CD8-positive, alpha-beta memory T cell (primary cell): Measurements from ENCODE around the gene ZFR2. TPM values are rescaled to one million over a fixed set of nuclear protein-coding genes. Genes with fewer than 3 reads are reported as not detected.

ENCODE experiments used
- CTCF ChIA-PET: fragments of 350-600 bp; sonication (Branson Sonifier 250); formaldehyde crosslinking; loops from one replicate; lab custom pipeline; 2021; ENCODE audit warnings: antibody characterized with exemption; lab: Charles Lee
- POLR2A ChIA-PET: fragments of 350-600 bp; sonication (Branson Sonifier 250); formaldehyde crosslinking; loops from one replicate; lab custom pipeline; 2021; ENCODE audit warnings: antibody characterized with exemption; lab: Charles Lee
- DNase-seq, 5 donors: peaks; one replicate each; pipeline versions ENCODE4 v3.0.0 to v3.0.0-alpha.2; 2020 to 2022; ENCODE audit warnings: mixed read lengths in 1 of 5
- H3K27ac ChIP-seq: one replicate; pipeline ENCODE4 v1.7.0; 2013; ENCODE audit warnings: low read depth, mild to moderate bottlenecking, low read length, moderate library complexity
- H3K27me3 ChIP-seq: 2 replicates; pipeline ENCODE4 v1.7.0; 2013; ENCODE audit warnings: low read length, mild to moderate bottlenecking; ENCODE audit not compliant: insufficient read depth, poor library complexity, severe bottlenecking
- H3K36me3 ChIP-seq: 2 replicates; pipeline ENCODE4 v1.7.0; 2013; ENCODE audit warnings: mild to moderate bottlenecking, low read length, moderate library complexity; ENCODE audit not compliant: insufficient read depth
- H3K4me1 ChIP-seq: 2 replicates; pipeline ENCODE4 v1.7.0; 2013; ENCODE audit warnings: mild to moderate bottlenecking, low read length, moderate library complexity; ENCODE audit not compliant: insufficient read depth
- H3K4me3 ChIP-seq: 2 replicates; pipeline ENCODE4 v1.7.0; 2013; ENCODE audit warnings: mild to moderate bottlenecking, low read length
- H3K9me3 ChIP-seq: 2 replicates; pipeline ENCODE4 v1.7.0; 2013; ENCODE audit warnings: mild to moderate bottlenecking, low read length
- H3K27ac Mint-ChIP-seq, 8 donors: one replicate each; pipeline ENCODE4 v1.8.0; 2020 to 2021; ENCODE audit warnings: mixed read lengths in 8 of 8, mild to moderate bottlenecking in 6 of 8, inconsistent platforms in 3 of 8, moderate library complexity in 3 of 8
- H3K27me3 Mint-ChIP-seq, 2 donors: one replicate each; pipeline ENCODE4 v1.8.0; 2020 to 2021; ENCODE audit warnings: mixed read lengths in 2 of 2, mild to moderate bottlenecking in 1 of 2, moderate library complexity in 1 of 2
- H3K36me3 Mint-ChIP-seq, 3 donors: one replicate each; pipeline ENCODE4 v1.8.0; 2020 to 2021; ENCODE audit warnings: mixed read lengths in 3 of 3, inconsistent platforms in 1 of 3, mild to moderate bottlenecking in 1 of 3
- H3K4me1 Mint-ChIP-seq, 3 donors: one replicate each; pipeline ENCODE4 v1.8.0; 2020 to 2021; ENCODE audit warnings: mixed read lengths in 3 of 3, inconsistent platforms in 1 of 3, mild to moderate bottlenecking in 1 of 3
- H3K4me3 Mint-ChIP-seq, 7 donors: one replicate each; pipeline ENCODE4 v1.8.0; 2020 to 2021; ENCODE audit warnings: mixed read lengths in 7 of 7, mild to moderate bottlenecking in 6 of 7, moderate library complexity in 4 of 7, inconsistent platforms in 2 of 7
- H3K9me3 Mint-ChIP-seq, 5 donors: one replicate each; pipeline ENCODE4 v1.8.0; 2020 to 2022; ENCODE audit warnings: mixed read lengths in 5 of 5, mild to moderate bottlenecking in 3 of 5, moderate library complexity in 2 of 5, inconsistent platforms in 1 of 5
- polyA plus RNA-seq: library from polyadenylated mRNA; unstranded; fragments of 300-500 nt; fragmentation: Illumina TruSeq; gene quantifications from one replicate; pipeline ENCODE4 v1.2.3, GENCODE V29; 2021
- total RNA-seq, 2 experiments: library from RNA; stranded (reverse); gene quantifications; one replicate each; pipeline ENCODE4 v1.2.3, GENCODE V29; 2021

Gene ZFR2
- total and polyA plus RNA-seq, 3 experiments from 2014 or later: 0.57 to 4.8 (median 0.71) TPM

GRCh38 chr19:3783660-3784584 is 84.9 kb downstream of the ZFR2 start:
- no peaks in the 10 kb centered on the region for H3K27me3 ChIP-seq
- CTCF ChIA-PET: interaction anchor here (0.6 to 3.4 kb wide), 10 partner anchors 16 to 101 kb away, joined by 3 to 15 read pairs (median 5); partner anchors contain the start of gene MRPL54
- POLR2A ChIA-PET: interaction anchor here (2.0 to 2.3 kb wide), 2 partner anchors 14 to 21 kb away, joined by 6 read pairs; no protein-coding TSS in a partner anchor
- Mint-ChIP-seq H3K9me3 (peaks cover 10 to 20% (median 16%) of the 10 kb centered on the region in 5 donors), H3K27ac (peak overlapping the region; percentile 67 to 96 (median 89)), H3K27me3 (peaks cover 0 to 1% of the 10 kb centered on the region in 2 donors), H3K4me3 (peak overlapping the region; percentile 83 to 95 (median 90)), H3K36me3 (peaks cover 6 to 24% (median 20%) of the 10 kb centered on the region in 3 donors), H3K4me1 (peaks cover 27 to 40% (median 36%) of the 10 kb centered on the region in 3 donors)
- H3K9me3 ChIP-seq: peaks cover 15% of the 10 kb centered on the region
- H3K4me3 ChIP-seq: no peak overlapping the region
- peaks cover 14% of the 10 kb centered on the region for H3K4me1 ChIP-seq
- H3K36me3 ChIP-seq: peaks cover 7% of the 10 kb centered on the region
- DNase-seq: peak in 4 of 5 donors; percentile 38 to 68 (median 55)
- H3K27ac ChIP-seq: no peak overlapping the region

DNA sequence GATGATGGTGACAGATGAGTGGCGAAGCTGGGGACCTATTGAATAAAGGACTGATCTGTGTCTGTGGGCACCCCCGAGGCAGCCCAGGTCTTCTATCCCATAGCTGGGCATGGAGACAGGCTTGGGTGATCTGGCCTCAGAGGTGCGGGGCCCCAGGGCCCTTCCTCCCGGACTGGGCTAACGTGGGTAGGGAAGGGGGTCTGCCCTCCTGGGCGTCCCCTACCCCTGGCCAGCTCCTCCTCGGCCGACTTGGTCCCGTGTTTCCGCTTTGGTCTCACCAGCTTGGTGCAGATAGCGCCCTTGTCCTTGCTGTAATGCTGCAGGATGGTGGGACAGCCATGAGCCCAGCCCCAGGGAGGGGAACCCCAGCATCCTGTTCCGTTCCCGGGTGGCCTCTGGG is 85.9 kb downstream of the ZFR2 start:
- Histone ChIP-seq H3K4me1 (peaks cover 14% of the 10 kb centered on the region), H3K27me3 (no peaks in the 10 kb centered on the region), H3K9me3 (peaks cover 15% of the 10 kb centered on the region), H3K27ac (no peak overlapping the region), H3K4me3 (no peak overlapping the region), H3K36me3 (peaks cover 7% of the 10 kb centered on the region)
- ChIA-PET POLR2A (no interaction called here), CTCF (interaction anchor here (0.6 to 3.4 kb wide), 7 partner anchors 20 to 102 kb away, joined by 3 to 15 read pairs (median 6); partner anchors contain the start of gene MRPL54)
- Mint-ChIP-seq H3K27ac (peak overlapping the region in 1 of 8 donors; percentile 70), H3K4me3 (peak overlapping the region in 2 of 7 donors; percentile 18 to 59), H3K9me3 (peaks cover 10 to 20% (median 16%) of the 10 kb centered on the region in 5 donors), H3K4me1 (peaks cover 23 to 36% (median 31%) of the 10 kb centered on the region in 3 donors), H3K36me3 (peaks cover 6 to 24% (median 20%) of the 10 kb centered on the region in 3 donors), H3K27me3 (peaks cover 0 to 1% of the 10 kb centered on the region in 2 donors)
- no peak for DNase-seq

DNA sequence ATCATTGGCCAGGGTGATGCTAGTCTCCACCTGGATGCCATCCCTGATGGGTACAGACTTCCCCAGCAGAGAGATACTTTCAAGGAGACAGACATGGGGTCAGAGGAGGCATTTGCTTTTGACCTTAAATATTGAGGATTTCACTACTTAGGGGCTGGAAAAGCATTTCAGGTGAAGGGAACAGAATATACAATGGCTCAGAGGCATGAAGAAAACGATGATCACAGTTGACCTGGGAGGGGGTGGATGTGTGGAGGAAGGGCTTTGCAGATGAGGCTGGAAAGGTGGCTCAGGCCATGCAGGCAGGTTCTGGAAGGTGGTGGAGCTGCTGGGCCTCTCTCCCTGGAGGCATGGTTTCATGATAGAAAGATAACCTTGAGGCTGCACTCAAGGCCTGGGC is 86.5 kb downstream of the ZFR2 start:
- Histone ChIP-seq H3K4me3 (no peak overlapping the region), H3K4me1 (peaks cover 14% of the 10 kb centered on the region), H3K27ac (no peak overlapping the region), H3K27me3 (no peaks in the 10 kb centered on the region), H3K36me3 (peaks cover 7% of the 10 kb centered on the region), H3K9me3 (peaks cover 15% of the 10 kb centered on the region)
- H3K27ac Mint-ChIP-seq: peak overlapping the region in 4 of 8 donors; percentile 61 to 83 (median 66)
- H3K27me3 Mint-ChIP-seq: peaks cover 0 to 1% of the 10 kb centered on the region in 2 donors
- no peak for DNase-seq
- peak overlapping the region in 6 of 7 donors; percentile 18 to 73 (median 46) for H3K4me3 Mint-ChIP-seq
- peaks cover 10 to 20% (median 16%) of the 10 kb centered on the region in 5 donors for H3K9me3 Mint-ChIP-seq
- peaks cover 23 to 33% (median 29%) of the 10 kb centered on the region in 3 donors for H3K4me1 Mint-ChIP-seq
- ChIA-PET CTCF (interaction anchor here (1.1 to 3.4 kb wide), 3 partner anchors 30 to 85 kb away, joined by 3 to 15 read pairs (median 6); no protein-coding TSS in a partner anchor), POLR2A (no interaction called here)
- peaks cover 6 to 24% (median 20%) of the 10 kb centered on the region in 3 donors for H3K36me3 Mint-ChIP-seq

DNA sequence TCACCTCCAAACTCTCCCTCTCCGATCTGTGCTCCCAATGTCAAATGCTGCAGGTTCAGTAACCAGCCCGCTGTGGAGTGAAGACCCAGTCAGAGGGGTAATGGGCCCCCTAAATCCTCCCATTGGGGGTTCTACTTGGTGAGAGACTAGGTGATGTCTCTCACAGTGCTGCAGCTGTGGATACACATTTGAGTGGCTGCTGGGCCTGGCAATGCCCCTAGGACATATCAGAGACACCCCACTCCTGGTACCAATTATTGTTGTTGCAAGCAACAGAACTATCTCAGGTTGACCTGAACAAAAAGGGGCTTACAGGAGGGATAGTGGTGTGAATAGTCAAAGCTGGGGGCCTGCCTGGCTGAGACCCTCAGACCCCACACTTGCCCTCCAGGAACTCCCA is 87.2 kb downstream of the ZFR2 start:
- Histone ChIP-seq H3K4me1 (peaks cover 10% of the 10 kb centered on the region), H3K9me3 (peaks cover 15% of the 10 kb centered on the region), H3K36me3 (peaks cover 7% of the 10 kb centered on the region), H3K4me3 (no peak overlapping the region), H3K27ac (no peak overlapping the region), H3K27me3 (no peaks in the 10 kb centered on the region)
- Mint-ChIP-seq H3K9me3 (peaks cover 10 to 20% (median 16%) of the 10 kb centered on the region in 5 donors), H3K27ac (peak overlapping the region in 4 of 8 donors; percentile 40 to 72 (median 62)), H3K4me3 (peak overlapping the region in 2 of 7 donors; percentile 28 to 59), H3K4me1 (peaks cover 23 to 30% (median 25%) of the 10 kb centered on the region in 3 donors), H3K27me3 (peaks cover 0 to 1% of the 10 kb centered on the region in 2 donors), H3K36me3 (peaks cover 7 to 24% (median 20%) of the 10 kb centered on the region in 3 donors)
- ChIA-PET POLR2A (interaction anchor here (1.1 kb wide), 1 partner anchor 19 kb away, joined by 6 read pairs; the partner anchor contains the start of gene MRPL54), CTCF (interaction anchor here (1.3 to 1.9 kb wide), 2 partner anchors 16 to 41 kb away, joined by 3 to 4 read pairs; no protein-coding TSS in a partner anchor)
- no peak for DNase-seq

DNA sequence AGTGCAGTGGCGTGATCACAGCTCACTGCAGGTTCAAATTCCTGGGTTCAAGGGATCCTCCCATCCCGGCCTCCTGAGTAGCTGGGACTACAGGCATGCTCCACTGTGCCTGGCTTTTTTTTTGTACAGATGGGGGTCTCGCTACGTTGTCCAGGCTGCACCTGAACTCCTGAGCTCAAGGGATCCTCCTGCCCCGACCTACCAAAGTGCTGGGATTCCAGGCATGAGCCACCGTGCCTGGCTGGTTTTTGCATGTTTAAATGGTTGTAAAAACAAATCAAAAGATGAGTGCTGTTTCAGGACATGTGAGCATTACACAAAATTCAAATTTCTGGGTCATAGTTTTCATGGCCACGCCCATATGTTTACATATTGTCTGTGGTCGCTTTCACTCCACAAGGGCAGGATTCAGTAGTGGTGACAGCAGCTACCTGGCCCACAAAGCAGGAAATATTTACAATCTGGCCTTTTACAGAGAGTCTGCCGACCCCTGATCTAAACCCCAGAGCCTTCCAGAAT is 88.0 kb downstream of the ZFR2 start:
- H3K9me3 ChIP-seq: peaks cover 15% of the 10 kb centered on the region
- H3K4me1 ChIP-seq: peaks cover 9% of the 10 kb centered on the region
- no peak overlapping the region for H3K4me3 ChIP-seq
- Mint-ChIP-seq H3K4me1 (peaks cover 23 to 28% (median 25%) of the 10 kb centered on the region in 3 donors), H3K9me3 (peaks cover 10 to 20% (median 16%) of the 10 kb centered on the region in 5 donors), H3K4me3 (peak overlapping the region in 1 of 7 donors; percentile 46), H3K36me3 (peaks cover 7 to 22% (median 20%) of the 10 kb centered on the region in 3 donors), H3K27ac (peak overlapping the region in 6 of 8 donors; percentile 7 to 72 (median 58)), H3K27me3 (peaks cover 0 to 1% of the 10 kb centered on the region in 2 donors)
- CTCF ChIA-PET: interaction anchor here (1.0 to 2.2 kb wide), 4 partner anchors 17 to 42 kb away, joined by 3 to 9 read pairs (median 4); partner anchors contain the start of genes APBA3 and MRPL54
- no peaks in the 10 kb centered on the region for H3K27me3 ChIP-seq
- H3K27ac ChIP-seq: no peak overlapping the region
- POLR2A ChIA-PET: interaction anchor here (1.1 kb wide), 1 partner anchor 19 kb away, joined by 6 read pairs; the partner anchor contains the start of gene MRPL54
- no peak for DNase-seq
- peaks cover 7% of the 10 kb centered on the region for H3K36me3 ChIP-seq

DNA sequence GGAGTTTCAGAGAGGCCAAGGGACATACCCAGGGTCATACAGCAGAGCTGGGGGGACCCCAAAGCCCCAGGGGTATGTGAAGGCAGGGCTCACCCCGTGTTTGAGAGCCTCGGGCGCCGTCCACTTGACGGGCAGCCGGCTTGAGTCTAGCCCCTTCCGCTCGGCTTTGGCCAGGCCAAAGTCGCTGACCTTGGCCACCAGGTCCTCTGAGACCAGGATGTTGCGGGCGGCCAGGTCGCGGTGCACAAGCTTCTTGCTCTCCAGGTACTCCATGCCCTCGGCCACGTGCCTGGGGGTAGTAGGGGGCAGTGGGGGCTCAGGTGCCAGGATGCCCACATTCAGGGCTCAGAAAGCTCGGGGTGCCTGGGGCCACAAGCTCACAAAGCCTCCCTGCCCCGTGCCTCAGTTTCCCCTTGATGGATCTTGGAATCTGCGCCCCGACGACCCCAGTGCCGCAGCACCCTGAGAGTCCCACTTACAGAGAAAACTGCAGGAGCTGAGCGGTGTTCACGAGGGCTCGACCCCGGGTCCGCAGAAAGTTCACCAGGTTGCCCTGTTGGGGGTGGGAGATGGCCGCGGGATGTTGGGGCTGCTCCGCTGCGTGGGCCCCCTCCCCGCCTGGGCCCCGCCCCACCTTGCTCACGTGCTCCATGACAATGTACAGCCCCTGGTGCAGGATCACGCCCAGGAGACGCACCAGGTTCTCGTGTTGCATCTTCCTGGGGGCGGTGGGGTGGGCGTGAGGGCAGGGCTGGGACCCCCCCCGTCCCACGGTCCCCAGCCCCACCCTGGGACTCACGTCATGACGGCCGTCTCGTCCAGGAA is 89.7 kb downstream of the ZFR2 start:
- Histone ChIP-seq H3K4me3 (no peak overlapping the region), H3K4me1 (no peaks in the 10 kb centered on the region), H3K27me3 (no peaks in the 10 kb centered on the region), H3K9me3 (peaks cover 15% of the 10 kb centered on the region), H3K27ac (no peak overlapping the region), H3K36me3 (peaks cover 7% of the 10 kb centered on the region)
- POLR2A ChIA-PET: interaction anchor here (1.1 kb wide), 1 partner anchor 16 kb away, joined by 4 read pairs; the partner anchor contains the start of gene MRPL54
- Mint-ChIP-seq H3K9me3 (peaks cover 10 to 20% (median 16%) of the 10 kb centered on the region in 5 donors), H3K4me3 (no peak overlapping the region), H3K27me3 (peaks cover 0 to 1% of the 10 kb centered on the region in 2 donors), H3K4me1 (peaks cover 11 to 19% (median 18%) of the 10 kb centered on the region in 3 donors), H3K27ac (peak overlapping the region in 1 of 8 donors; percentile 30), H3K36me3 (peaks cover 7 to 20% (median 19%) of the 10 kb centered on the region in 3 donors)
- no peak for DNase-seq
- CTCF ChIA-PET: interaction anchor here (1.0 to 2.2 kb wide), 2 partner anchors 16 to 17 kb away, joined by 3 to 9 read pairs; partner anchors contain the start of gene MRPL54
